WERI-Rb-1 (cell line): ENCODE measurements around the gene PSMG1.

Experiments
- DNase-seq: peaks from one replicate; pipeline ENCODE4 v3.0.0-alpha.2; 2020
- H3K27ac ChIP-seq: fragments of 250-450 bp; sonication (Bioruptor Pico); 2 replicates; pipeline ENCODE4 v1.5.1; 2020; ENCODE audit warnings: mild to moderate bottlenecking, moderate library complexity
- H3K27me3 ChIP-seq: fragments of 250-450 bp; sonication (Bioruptor Pico); 2 replicates; pipeline ENCODE4 v1.5.1; 2021; ENCODE audit warnings: mild to moderate bottlenecking, low read depth, moderate library complexity; ENCODE audit not compliant: insufficient read depth, severe bottlenecking
- H3K36me3 ChIP-seq: fragments of 250-450 bp; sonication (Bioruptor Pico); 2 replicates; pipeline ENCODE4 v1.5.1; 2020; ENCODE audit warnings: mild to moderate bottlenecking, moderate library complexity
- H3K4me3 ChIP-seq: 2 replicates; pipeline ENCODE4 v1.5.1; 2011; ENCODE audit warnings: low read depth, mild to moderate bottlenecking, control low read depth, low read length
- H3K9me3 ChIP-seq: fragments of 250-450 bp; sonication (Bioruptor Pico); 2 replicates; pipeline ENCODE4 v1.5.1; 2021; ENCODE audit warnings: mild to moderate bottlenecking, moderate library complexity; ENCODE audit not compliant: severe bottlenecking
- CTCF ChIP-seq: IDR thresholded peaks from 2 replicates; pipeline ENCODE4 v1.5.1; 2011; ENCODE audit warnings: low read depth, mild to moderate bottlenecking, control low read depth, inconsistent platforms, low read length

The PSMG1 gene

GRCh38 chr21:39196310-39196709 lies 13.1 kb upstream of the PSMG1 start:
- no peaks in the 10 kb centered on the region for H3K27me3 ChIP-seq
- no peak for DNase-seq
- no peak overlapping the region for H3K4me3 ChIP-seq
- H3K36me3 ChIP-seq, result peaks cover 62% of the 10 kb centered on the region
- no peak overlapping the region for H3K27ac ChIP-seq
- no peak for TF ChIP-seq CTCF
- H3K9me3 ChIP-seq, result no peaks in the 10 kb centered on the region

- TF ChIP-seq CTCF, result no peak
- DNase-seq, result no peak
- Histone ChIP-seq H3K4me3 (no peak overlapping the region), H3K36me3 (peaks cover 32% of the 10 kb centered on the region), H3K9me3 (no peaks in the 10 kb centered on the region), H3K27me3 (no peaks in the 10 kb centered on the region), H3K27ac (no peak overlapping the region)
Observed at GRCh38 chr21:39193380-39193779, 10.1 kb upstream of the PSMG1 start.

GRCh38 chr21:39189857-39190604 lies 6.8 kb upstream of the PSMG1 start:
- Histone ChIP-seq H3K27me3 (no peaks in the 10 kb centered on the region), H3K27ac (no peak overlapping the region), H3K4me3 (no peak overlapping the region), H3K9me3 (no peaks in the 10 kb centered on the region), H3K36me3 (peaks cover 9% of the 10 kb centered on the region)
- TF ChIP-seq CTCF, result no peak
- DNase-seq, result no peak

GRCh38 chr21:39188521-39189139 lies 5.4 kb upstream of the PSMG1 start:
- no peaks in the 10 kb centered on the region for H3K27me3 ChIP-seq
- no peak overlapping the region for H3K27ac ChIP-seq
- no peak for TF ChIP-seq CTCF

GRCh38 chr21:39187141-39187540 lies 3.9 kb upstream of the PSMG1 start:
- Histone ChIP-seq H3K9me3 (no peaks in the 10 kb centered on the region), H3K36me3 (peaks cover 5% of the 10 kb centered on the region), H3K4me3 (no peak overlapping the region), H3K27me3 (no peaks in the 10 kb centered on the region), H3K27ac (no peak overlapping the region)
- DNase-seq, result no peak
- TF ChIP-seq CTCF, result no peak

More at GRCh38 chr21:39188521-39189139, 5.4 kb upstream of the PSMG1 start:
- H3K36me3 ChIP-seq, result no peaks in the 10 kb centered on the region
- no peak for DNase-seq
- H3K4me3 ChIP-seq, result no peak overlapping the region
- H3K9me3 ChIP-seq, result no peaks in the 10 kb centered on the region
